SIG-M5 treated with dmso at 0.1 percent for 504 hours (cell line): ENCODE results near the gene TWSG1.
"Not testable (repeated sequence)": the region's sequence is repeated elsewhere in the genome, so short reads cannot be mapped to it uniquely, and the experiment has no call there.

Source experiments
- DNase-seq: peaks from one replicate; lab custom pipeline; 2025; ENCODE audit not compliant: unreplicated experiment; lab: John Stamatoyannopoulos, UW

Gene TWSG1

DNA sequence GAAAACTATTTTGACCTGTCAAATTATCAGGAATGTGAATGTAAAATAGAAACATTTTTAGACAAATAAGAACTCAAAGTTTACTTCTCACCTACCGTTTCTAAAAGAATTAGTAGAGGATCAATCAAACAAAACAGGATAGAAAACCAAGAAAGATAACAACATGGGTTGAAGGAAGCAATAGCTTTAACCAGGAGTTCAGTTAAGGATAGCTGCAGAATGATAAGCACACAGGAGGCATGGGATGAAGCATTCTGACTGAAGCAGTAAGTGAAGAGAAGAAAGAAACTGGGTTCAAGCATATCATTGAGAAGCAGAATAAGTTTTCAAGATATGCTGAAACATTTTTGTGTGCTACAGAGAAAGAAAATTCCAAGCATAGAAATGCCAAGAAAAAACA, 52.3 kb downstream of the TWSG1 start:
- no peak for DNase-seq

DNA sequence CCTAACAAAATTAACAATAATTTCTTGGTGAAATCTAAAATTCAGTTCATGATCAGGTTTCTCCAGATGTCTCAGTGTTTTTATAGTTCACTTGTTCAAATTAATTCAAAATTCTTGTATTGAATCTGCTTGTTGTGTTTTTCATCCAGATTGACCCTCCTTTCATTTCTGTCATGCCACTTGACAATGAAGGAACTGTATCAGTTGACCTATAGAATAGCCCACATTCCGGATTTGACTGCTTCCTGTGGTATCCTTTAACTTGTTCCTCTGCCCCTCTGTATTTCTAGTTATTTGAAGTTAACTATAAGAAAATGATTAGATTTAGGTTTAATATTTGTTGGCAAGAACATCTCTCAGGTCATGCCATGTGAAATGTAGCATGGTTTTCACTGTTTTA, 53.3 kb downstream of the TWSG1 start:
- DNase-seq: no peak

DNA sequence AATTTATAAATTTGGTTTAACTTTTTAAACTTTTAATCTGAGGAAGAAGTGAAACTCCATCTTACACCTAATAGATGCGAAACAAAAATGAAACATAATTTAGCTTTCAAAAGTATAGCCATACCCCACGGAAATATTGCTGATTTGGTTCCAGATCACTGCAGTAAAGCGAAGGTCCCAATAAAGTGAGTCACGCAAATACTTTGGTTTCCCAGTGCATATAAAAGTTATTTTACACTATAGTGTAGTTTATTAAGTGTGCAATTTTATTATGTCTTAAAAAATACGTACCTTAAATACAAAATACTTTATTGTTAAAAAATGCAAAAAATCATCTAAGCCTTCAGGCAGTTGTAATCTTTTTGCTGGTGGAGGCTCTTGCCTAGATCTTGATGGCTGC, 55.1 kb downstream of the TWSG1 start:
- no peak for DNase-seq

DNA sequence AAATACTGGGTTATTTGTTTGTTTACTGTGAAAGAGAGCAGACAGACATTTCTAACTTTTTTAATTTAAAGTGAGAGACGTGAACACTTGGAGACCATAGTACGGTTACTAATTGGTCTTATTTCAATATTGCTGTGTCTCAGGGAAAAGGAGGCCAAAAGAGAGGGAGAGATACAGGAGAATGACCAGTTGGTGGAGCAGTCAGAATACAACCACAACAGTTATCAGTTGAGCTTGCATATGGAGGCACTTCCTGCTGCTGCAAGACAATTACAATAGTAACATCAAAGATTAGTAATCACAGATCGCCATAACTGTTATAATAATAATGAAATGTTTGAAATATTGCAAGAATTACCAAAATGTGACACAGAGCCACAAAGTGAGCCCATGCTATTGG, 58.2 kb downstream of the TWSG1 start:
- no peak for DNase-seq

DNA sequence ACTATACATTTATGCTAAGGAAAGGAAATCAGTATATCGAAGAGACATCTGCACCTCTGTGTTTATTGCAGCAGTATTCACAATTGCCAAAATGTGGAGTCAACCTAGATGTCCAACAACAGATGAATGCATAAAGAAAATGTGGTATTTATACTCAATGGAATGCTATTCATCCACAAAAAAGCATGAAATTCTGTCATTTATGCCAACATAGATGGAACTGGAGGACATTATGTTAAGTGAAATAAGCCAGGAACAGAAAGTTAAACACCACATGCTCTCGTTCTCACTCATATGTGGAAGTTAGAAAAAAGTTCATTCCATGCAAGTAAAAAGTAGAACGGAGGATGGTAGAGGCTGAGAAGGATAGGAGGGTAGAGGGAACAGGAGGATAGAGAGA, 59.5 kb downstream of the TWSG1 start:
- DNase-seq: no peak

DNA sequence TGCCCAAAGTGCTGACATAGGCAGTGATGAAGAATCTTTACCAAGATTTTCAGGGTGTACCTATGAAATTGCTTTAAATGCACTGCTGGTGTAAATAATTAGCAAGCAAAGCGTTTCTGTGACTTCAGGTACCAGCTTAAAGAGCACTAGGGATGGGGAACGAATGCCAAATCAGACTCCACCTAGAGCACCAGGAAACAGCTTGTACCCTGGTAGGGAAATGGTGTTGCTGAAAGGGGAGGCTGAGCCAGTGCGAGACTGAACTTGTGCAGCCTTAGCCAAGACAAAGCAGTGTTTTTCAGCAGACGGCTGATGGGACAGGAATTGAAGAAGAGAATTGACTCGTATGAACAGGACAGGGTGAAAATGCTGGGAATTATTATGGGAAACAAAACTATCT, 65.6 kb downstream of the TWSG1 start:
- DNase-seq: no peak

DNA sequence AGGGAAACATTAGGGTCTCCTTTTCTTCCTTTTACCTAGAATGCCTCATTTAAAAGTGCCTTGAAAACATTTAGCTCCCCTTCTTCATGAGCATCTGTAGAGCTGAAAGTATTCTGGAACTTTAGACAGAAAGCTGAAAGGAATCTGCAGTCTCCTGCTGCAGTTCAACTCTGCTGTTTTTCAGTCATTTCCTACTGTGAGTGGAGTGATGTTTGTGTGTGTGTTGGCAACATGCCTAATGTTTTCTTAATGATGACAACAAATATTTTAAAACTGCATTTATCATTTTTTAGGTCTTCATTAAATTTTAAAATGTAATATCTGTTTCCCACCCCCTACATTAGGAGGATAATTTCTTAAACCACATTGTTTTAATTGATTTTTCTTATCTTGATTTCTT, 66.6 kb downstream of the TWSG1 start:
- no peak for DNase-seq

DNA sequence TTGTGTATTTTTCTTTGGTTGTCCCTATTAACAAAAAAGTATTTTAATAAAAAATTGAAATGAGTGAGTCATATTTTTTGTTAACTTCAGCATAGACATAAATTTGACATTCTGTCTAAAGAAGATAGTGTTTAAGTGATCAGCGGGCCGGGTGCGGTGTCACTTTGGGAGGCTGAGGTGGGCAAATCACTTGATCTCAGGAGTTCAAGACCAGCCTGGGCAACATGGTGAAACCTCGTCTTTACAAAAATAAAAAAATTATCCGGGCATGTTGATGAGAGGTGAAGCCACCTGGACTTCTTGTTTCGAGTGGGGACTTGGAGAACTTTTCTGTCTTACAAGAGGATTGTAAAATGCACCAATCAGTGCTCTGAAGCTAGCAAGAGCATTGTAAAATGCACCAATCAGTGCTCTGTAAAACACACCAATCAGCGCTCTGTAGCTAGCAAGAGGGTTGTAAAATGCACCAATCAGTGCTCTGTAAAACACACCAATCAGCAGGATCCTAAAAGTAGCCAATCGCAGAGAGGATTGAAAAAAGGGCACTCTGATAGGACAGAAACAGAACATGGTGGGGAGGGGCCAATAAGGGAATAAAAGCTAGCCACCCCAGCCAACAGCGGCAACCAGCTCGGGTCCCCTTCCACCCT, 67.9 kb downstream of the TWSG1 start:
- DNase-seq: not testable (repeated sequence)

DNA sequence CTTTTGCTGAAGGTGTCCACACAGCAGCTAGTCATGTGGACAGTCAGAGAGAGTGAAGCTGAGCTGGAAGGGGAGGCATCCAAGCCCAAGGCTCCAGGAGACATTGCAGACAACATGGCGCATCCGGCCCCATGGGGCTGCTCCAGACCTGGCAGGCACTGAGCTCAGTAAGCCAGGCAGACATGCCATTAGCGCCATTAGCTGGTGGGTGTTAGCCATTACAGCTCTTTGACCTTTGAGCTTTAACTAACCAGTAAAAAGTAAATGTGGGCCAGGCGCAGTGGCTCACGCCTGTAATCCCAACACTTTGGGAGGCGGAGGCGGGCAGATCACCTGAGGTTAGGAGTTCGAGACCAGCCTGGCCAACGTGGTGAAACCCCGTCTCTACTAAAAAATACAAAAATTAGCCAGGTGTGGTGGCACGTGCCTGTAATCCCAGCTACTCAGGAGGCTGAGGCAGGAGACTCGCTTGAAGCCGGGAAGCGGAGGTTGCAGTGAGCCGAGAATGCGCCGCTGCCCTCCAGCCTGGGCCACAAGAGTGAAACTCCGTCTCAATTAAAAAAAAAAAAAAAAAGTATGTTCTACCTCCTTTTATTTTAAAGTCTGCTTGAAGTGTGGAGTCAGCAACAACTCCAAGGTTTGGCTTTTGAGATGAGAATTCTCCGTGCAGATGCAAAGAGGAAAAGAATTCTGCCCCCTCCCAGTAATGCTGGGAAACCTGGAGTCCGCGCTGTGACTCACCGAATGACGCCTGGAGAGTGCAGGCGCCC, 69.4 kb downstream of the TWSG1 start:
- DNase-seq: no peak

DNA sequence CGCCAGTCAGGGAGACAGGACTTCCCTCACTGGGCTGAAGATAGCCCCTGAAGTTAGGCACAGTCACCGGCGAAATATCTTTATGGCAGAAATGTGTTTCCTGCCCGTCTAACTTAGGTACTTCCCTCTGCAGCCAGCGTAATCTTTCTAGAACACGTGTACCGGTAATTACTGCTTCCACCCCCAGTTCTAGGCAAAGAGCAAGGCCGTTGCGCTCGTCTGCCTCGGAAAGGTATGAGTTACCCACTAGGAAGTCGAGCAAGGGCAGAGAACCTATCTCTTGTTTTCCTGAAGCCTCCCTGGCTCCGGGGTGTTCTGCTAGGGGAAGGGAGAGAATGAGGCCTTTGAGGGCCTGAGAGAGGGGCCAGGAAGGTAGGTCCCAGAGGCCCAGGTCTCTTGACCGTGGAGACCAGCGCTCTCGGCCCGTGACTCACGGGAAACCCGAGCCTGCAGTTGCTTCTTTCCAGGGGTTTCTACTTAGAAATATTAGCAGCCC, 70.0 kb downstream of the TWSG1 start:
- DNase-seq: no peak

DNA sequence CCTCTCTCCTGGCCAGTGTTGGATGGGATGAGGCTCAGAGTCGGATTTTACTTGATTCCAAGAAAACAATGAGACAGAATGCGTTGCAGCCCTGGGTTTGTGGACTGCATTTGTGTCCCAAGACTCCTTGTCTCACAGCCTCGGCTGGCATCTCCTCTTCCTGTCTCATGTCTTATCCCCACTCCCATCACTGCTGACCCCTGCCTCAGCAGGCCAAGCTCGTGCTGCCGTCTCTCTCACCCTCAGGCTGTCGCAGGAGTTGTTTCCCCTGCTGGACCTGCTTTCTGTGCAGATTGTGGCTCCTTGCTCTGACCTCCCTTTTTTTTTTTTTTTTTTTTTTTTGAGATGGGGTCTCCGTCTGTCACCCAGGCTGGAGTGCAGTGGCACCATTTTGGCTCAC, 70.6 kb downstream of the TWSG1 start:
- no peak for DNase-seq

DNA sequence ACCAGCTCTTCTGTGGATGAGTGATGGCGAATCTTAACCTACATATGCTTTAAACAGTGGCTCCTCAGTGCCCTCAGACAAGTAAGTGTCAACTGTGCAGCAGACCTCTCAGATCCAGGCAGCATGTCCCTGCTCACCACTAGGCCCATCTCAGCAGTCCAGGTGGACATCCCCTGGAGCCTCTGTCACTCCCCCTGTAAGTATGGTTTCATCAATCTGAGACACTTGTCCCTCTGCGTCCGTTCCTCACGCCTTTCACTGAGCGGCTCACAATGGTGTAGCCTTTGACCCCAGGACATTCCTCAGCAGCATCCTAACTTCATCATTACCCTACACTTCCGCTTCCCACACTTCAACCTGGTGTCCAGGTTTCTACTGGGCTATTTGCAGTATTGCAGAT, 71.4 kb downstream of the TWSG1 start:
- DNase-seq: no peak

DNA sequence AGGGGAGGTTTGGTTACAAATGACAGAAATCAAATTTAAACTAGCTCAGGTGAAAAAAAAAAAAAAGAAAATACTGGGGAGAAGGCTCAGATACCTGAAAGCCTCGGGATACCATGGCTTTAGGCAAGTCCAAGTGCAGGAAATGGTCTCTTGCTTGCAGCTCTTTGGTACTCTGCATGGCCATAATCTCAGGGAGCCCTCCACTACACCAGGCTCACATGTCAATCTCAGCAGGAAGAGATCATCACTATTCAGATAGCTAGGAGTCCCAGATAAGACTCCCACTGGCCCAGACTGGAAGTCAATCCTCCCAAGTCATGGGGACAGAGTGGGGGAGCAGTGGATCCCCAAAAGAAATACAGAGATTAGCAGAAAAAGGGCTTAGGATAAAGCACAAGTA, 75.9 kb downstream of the TWSG1 start:
- no peak for DNase-seq

DNA sequence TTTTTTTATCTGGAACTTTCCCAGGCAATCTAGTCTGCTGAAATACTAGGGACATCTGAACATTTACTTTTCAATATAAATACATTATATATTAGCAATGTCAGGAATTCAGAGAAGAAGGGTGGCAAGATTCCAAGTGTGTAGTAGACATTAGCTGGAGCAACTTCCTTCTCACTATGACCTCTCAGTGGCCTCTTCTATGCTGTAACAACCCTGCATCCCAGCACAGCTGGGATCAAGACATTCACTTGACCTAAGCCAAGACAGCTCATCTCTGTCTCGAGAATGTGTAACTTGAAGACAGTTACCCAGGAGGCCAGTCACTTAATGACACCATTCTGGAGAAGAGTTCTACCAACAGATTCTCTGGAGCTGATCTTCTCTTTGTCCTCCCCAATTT, 79.0 kb downstream of the TWSG1 start:
- DNase-seq: no peak

DNA sequence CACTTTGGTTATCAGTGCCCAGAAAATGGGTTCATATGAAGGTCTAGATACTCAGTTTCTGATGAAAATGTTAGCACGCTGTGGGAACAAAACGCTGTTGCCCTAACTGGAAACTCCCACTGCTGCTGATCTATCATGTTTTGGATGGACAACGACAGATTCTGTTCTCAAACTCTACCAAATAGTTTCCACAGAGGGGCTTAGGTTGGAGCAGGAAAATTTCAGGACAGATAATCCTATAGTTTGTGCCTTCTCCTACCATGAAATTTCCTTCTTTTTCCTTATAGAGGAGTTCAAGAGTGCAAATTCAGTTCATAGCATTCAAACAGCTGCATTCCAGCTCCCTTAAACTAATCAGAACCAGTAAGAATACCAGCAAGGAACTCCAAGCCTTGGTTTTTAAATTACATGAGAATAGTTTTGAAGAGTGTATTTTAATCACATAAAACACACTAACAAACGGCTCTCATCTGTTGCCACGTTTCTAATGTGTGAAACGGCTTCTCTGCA, 82.0 kb downstream of the TWSG1 start:
- no peak for DNase-seq

DNA sequence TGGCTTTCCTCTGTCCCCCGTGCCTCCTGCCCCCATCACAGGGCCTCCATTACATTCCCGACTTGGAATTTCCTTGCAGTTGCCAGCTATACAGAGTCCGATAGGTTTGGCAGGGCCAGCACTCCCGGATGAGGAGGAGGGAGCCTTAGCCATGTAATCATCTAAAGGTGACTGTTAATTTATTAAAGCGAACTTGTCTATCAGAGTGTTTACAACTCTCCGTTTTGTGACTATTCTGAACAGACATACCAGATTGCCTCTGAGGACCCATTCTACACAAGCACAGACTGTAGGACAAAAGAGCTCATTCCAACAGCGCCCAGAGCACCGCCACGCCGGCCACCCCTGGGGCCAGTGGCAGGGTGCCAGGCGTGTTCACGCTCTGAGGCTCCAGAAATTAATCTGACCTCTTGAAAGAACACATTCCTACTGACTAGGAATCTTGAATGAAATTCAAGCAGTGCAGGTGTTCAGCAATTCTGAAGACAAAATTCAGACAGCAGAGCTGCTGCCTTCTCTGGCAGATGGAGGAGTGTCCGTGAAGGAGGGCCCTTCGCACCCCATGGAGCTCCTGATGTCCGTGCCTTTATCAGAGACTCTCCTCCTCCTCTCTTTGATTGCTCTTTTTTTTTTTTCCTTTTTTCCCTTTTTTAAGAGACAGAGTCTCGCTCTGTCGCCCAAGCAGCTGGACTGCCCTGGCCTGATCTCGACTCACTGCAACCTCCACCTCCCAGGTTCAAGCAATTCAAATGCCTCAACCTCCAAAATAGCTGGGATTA, 82.7 kb downstream of the TWSG1 start:
- DNase-seq: no peak

DNA sequence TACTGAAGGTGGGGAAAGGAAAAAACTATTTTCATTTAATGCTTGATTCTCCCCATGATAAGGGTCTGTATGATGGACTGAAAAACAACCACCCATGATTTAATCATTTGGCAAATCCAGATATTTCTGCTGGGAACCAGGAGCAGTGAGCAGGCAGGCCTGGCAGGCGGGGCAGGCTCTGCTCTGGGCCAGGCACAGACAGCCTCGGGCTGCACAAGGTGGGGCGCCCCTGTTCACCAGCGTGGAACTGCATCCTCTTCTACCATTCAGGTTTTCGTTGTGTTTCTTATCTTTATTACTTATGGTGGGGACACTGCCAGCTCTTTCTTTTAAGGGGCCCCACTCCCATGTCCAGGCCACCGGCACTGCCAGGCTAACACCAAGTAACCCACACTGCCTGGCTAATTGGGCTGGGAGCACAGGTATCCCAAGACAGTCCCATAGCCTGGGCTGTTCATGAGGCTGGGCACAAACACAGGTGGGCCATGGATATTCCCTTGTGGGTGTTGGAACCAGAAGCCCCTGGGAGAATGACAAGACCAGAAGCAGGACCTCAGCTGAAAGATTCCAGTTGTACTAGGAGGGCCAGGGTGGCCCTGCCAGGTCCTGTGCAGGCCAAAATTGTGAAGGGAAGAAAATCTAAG, 83.6 kb downstream of the TWSG1 start:
- no peak for DNase-seq

DNA sequence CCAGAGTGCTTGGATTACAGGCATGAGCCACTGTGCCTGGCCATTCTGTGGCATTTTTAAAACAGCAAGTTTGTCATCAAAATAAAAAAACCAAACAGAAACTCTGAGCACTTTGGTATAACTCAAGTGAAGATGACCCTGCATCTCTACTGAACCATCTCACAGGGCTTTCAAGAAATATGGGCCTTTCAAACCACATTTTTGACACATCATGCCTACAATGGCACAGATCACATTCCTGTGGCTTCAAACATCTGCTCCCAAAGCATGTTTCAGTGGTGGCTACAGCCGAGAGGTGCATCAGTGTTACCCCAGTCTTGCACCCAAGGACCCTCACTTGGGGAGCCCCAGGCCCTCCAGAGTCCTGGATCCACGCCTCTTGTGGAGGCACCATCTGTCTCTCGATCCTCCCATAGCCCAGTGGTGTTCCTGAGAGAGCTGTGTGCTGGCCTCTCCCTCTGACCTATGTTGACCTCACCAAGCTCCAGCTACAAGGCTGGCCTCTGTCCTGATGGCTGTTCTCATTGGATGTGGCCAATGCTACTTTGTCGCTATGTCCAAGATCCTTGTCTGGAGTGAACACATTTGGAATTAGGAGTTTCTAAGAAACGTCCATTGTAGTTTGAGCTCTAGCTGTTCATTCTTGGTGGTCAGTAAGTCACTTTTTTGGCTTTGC, 85.5 kb downstream of the TWSG1 start:
- DNase-seq: no peak

DNA sequence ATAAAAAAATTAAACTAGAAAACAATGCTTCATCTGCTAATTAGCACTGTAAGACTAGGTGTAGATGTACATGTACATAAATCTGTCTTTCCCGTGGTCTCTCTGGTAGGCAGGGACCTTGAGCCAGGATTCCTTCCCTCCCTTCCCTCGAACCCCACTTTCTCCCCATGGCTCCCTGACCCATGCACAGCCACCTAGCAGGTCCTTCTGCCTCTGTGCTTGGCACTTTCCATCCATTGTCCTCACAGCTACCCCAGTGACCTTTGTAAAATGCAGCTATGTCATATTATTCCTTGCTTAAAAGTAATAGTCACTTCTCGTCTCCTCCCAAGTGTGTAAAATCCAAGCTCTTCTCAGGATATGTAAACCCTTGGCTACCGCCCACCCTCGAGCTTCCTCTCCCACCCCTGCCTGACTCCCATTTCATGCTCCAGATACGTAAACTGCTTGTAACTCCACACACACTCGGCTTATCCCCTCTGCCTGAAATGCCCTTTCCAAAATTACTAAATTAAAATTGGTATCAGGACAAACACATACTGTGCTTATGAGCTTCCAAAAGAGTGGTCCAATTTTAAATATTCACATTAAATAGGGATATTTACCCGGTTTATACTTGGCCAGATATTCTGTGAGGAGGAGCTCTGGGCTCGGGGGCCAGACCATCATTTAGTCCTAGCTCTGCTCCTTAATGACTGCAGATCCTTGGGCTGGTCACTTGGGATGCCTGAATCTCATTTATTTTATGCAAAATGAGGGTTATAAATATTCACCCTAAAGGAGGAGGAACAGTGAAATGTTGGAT, 86.7 kb downstream of the TWSG1 start:
- DNase-seq: no peak

DNA sequence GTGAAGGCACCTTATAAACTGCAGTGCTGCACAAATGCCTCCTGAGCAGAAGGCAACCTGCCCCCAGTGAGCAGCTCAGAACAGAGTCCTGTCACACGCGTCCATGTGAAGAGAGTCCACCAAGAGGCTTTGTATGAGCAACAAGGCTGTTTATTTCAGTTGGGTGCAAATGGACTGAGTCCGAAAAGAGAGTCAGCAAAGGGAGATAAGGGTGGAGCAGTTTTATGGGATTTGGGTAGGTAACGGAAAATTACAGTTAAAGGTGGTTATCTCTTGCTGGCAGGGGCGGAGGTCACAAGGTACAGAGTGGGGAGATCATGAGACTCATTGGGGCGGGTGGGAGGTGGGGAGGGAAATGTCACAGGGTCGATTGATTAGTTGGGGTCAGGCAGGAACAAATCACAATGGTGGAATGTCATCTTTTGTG, 87.3 kb downstream of the TWSG1 start:
- DNase-seq: no peak
